ENCODE results near the gene MED14. TPM values are rescaled to one million over a fixed set of nuclear protein-coding genes. Genes with fewer than 3 reads are reported as not detected.

Gene MED14
- total RNA-seq, 3 donors from 2014 or later (not counting 1 experiment from before 2014, with no cell fraction given): 55.3 to 79.1 (median 66.1) TPM

DNA sequence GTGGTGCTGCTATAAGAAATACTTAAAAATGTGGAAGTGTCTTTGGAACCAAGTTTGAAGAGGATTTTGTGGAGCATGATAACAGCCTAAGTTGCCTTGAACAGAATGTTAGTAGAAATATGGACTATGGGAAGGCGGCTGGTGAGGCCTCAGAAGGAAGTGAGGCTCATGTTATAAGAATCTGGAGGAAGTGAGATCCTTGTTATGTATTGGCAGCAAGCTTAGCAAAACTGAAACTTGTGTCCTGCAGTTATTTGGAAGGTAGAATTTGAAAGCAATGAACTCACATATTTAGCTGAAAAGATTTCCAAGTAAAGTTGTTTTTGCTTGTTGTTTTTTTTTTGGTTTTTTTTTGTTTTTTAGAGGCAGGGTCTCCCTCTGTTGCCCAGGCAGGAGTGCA lies 13.6 kb upstream of the MED14 start:
- H3K9me3 Mint-ChIP-seq: no peaks in the 10 kb centered on the region
- H3K4me3 Mint-ChIP-seq: no peak overlapping the region
- H3K27ac Mint-ChIP-seq: no peak overlapping the region
- WGBS (ENCODE audit: insufficient coverage): 42% methylated on average over 1 of the region's 1 CpG
- peaks cover 3 to 69% of the 10 kb centered on the region in 2 donors for H3K27me3 Mint-ChIP-seq (ENCODE audit: low read depth in 2 of 2)
- ATAC-seq (no peak), DNase-seq (no peak)
- no peaks in the 10 kb centered on the region for H3K9me3 ChIP-seq (ENCODE audit: control insufficient read depth, insufficient read depth, low read length)
- H3K27ac ChIP-seq (ENCODE audit: low read length): no peak overlapping the region
- TF ChIP-seq, protein P1, sequence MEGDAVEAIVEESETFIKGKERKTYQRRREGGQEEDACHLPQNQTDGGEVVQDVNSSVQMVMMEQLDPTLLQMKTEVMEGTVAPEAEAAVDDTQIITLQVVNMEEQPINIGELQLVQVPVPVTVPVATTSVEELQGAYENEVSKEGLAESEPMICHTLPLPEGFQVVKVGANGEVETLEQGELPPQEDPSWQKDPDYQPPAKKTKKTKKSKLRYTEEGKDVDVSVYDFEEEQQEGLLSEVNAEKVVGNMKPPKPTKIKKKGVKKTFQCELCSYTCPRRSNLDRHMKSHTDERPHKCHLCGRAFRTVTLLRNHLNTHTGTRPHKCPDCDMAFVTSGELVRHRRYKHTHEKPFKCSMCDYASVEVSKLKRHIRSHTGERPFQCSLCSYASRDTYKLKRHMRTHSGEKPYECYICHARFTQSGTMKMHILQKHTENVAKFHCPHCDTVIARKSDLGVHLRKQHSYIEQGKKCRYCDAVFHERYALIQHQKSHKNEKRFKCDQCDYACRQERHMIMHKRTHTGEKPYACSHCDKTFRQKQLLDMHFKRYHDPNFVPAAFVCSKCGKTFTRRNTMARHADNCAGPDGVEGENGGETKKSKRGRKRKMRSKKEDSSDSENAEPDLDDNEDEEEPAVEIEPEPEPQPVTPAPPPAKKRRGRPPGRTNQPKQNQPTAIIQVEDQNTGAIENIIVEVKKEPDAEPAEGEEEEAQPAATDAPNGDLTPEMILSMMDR (IDR thresholded peaks at IDR 0.05): no peak
- no peaks in the 10 kb centered on the region for H3K4me1 ChIP-seq (ENCODE audit: control insufficient read depth, insufficient read depth, low read length)
- H3K4me3 ChIP-seq (ENCODE audit: low read length): no peak overlapping the region
- intact Hi-C loops (cut with micrococcal nuclease): no loop called here
- no peaks in the 10 kb centered on the region for H3K4me1 Mint-ChIP-seq
- H3K27me3 ChIP-seq (ENCODE audit: control insufficient read depth, insufficient read depth, low read length): no peaks in the 10 kb centered on the region
- no peaks in the 10 kb centered on the region for H3K36me3 ChIP-seq (ENCODE audit: control insufficient read depth, insufficient read depth, low read length)
- peaks cover 5% of the 10 kb centered on the region for H3K36me3 Mint-ChIP-seq

DNA sequence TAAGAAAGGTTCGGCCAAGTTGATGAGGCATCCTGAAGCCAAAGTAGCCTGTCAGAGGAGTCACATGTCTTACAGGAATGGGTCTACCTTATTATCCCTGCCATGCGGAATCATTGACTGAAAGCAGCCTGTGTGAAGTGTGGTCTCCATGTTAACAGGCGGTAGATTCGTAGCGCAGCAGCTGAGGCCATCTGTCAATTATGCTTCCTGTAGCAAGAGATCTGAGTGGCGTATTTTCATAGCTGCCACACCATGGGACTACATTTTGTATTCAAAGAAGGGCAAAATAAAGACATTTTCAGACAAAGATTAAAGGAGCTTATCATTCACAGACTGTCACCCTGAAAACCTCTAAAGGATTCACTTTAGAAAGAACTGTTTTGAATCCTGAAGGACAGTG lies 11.2 kb upstream of the MED14 start:
- DNase-seq (no peak), ATAC-seq (no peak)
- Histone ChIP-seq H3K27me3 (ENCODE audit: control insufficient read depth, insufficient read depth, low read length) (no peaks in the 10 kb centered on the region), H3K9me3 (ENCODE audit: control insufficient read depth, insufficient read depth, low read length) (no peaks in the 10 kb centered on the region), H3K27ac (ENCODE audit: low read length) (no peak overlapping the region), H3K4me3 (ENCODE audit: low read length) (no peak overlapping the region), H3K36me3 (ENCODE audit: control insufficient read depth, insufficient read depth, low read length) (no peaks in the 10 kb centered on the region), H3K4me1 (ENCODE audit: control insufficient read depth, insufficient read depth, low read length) (no peaks in the 10 kb centered on the region)
- Mint-ChIP-seq H3K4me1 (no peaks in the 10 kb centered on the region), H3K4me3 (no peak overlapping the region), H3K36me3 (no peaks in the 10 kb centered on the region), H3K27ac (no peak overlapping the region), H3K27me3 (ENCODE audit: low read depth in 2 of 2) (peaks cover 0 to 50% of the 10 kb centered on the region in 2 donors), H3K9me3 (no peaks in the 10 kb centered on the region)
- intact Hi-C loops (cut with micrococcal nuclease): no loop called here
- TF ChIP-seq, protein P1 (IDR thresholded peaks at IDR 0.05): no peak
- WGBS (ENCODE audit: insufficient coverage): 83% methylated on average over 5 of the region's 6 CpGs

DNA sequence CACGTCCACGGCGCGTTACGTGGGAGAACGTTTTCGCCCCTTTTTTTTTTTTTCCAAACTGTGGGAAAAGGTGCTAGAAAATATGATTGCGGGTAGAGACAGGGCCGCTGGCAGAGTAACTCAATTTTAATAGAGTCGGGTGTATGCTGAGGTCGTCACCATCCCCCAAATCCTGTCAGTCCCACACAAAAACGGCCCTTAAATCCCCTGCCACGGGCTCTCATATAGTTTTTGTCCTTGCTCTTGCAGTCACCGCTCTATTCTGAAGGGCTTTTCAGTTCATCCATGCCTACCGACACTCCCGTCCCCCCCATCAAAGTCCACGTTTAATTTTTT lies 796 bp upstream of the MED14 start:
- H3K27me3 ChIP-seq (ENCODE audit: control insufficient read depth, insufficient read depth, low read length): no peaks in the 10 kb centered on the region
- peak overlapping the region; percentile 96 for H3K27ac ChIP-seq (ENCODE audit: low read length)
- no peaks in the 10 kb centered on the region for H3K9me3 ChIP-seq (ENCODE audit: control insufficient read depth, insufficient read depth, low read length)
- H3K27ac Mint-ChIP-seq: peak overlapping the region; percentile 96 to 98
- WGBS (ENCODE audit: insufficient coverage): 0% methylated on average over 8 of the region's 17 CpGs
- intact Hi-C loops (cut with micrococcal nuclease): loop anchor here (2.0 to 10.0 kb wide), 3 partner anchors 155 to 596 kb away; partner anchors contain the start of genes ATP6AP2, DDX3X and USP9X
- TF ChIP-seq, protein P1 (IDR thresholded peaks at IDR 0.05): peak; percentile 9
- H3K4me3 Mint-ChIP-seq: peak overlapping the region; percentile 98
- H3K27me3 Mint-ChIP-seq (ENCODE audit: low read depth in 2 of 2): peaks cover 0 to 17% of the 10 kb centered on the region in 2 donors
- no peaks in the 10 kb centered on the region for H3K9me3 Mint-ChIP-seq
- H3K36me3 Mint-ChIP-seq: no peaks in the 10 kb centered on the region
- H3K4me3 ChIP-seq (ENCODE audit: low read length): peak overlapping the region; percentile 61
- DNase-seq: no peak
- H3K4me1 Mint-ChIP-seq: peaks cover 30 to 34% of the 10 kb centered on the region in 2 donors
- H3K36me3 ChIP-seq (ENCODE audit: control insufficient read depth, insufficient read depth, low read length): no peaks in the 10 kb centered on the region
- peaks cover 10% of the 10 kb centered on the region for H3K4me1 ChIP-seq (ENCODE audit: control insufficient read depth, insufficient read depth, low read length)
- ATAC-seq: peak in 1 of 3 donors; percentile 18

DNA sequence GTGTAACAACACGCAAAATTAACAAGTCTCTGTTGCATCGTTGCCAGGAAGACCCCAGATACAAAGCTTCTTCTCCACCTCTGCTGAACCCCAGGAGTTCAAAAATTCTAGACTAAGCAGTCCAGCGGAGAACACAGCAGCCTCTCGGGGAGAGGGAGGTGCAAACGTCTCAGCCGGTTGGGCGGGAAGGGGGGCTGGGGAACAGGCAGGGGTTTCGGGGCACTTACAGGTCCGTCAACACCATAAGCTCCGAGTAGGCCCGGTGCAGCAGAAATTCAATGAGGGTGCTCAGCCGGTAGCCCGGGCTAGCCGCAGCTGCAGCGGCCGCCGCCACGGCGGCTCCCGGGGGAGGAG lies 394 bp downstream of the MED14 start:
- Mint-ChIP-seq H3K4me3 (peak overlapping the region; percentile 92), H3K36me3 (no peaks in the 10 kb centered on the region), H3K4me1 (peaks cover 36 to 46% of the 10 kb centered on the region in 2 donors), H3K27ac (peak overlapping the region; percentile 96 to 98), H3K9me3 (no peaks in the 10 kb centered on the region), H3K27me3 (ENCODE audit: low read depth in 2 of 2) (peaks cover 0 to 13% of the 10 kb centered on the region in 2 donors)
- WGBS (ENCODE audit: insufficient coverage): 0% methylated on average over 19 of the region's 20 CpGs
- intact Hi-C loops (cut with micrococcal nuclease): loop anchor here (1.0 to 10.0 kb wide), 3 partner anchors 88 to 597 kb away; partner anchors contain the start of genes CXorf38, DDX3X and USP9X
- H3K27ac ChIP-seq (ENCODE audit: low read length): peak overlapping the region; percentile 96
- H3K27me3 ChIP-seq (ENCODE audit: control insufficient read depth, insufficient read depth, low read length): no peaks in the 10 kb centered on the region
- TF ChIP-seq, protein P1 (IDR thresholded peaks at IDR 0.05): no peak
- DNase-seq (peak in 1 of 2 donors; percentile 59), ATAC-seq (peak in 2 of 3 donors; percentile 9 to 11)
- H3K36me3 ChIP-seq (ENCODE audit: control insufficient read depth, insufficient read depth, low read length): no peaks in the 10 kb centered on the region
- H3K4me1 ChIP-seq (ENCODE audit: control insufficient read depth, insufficient read depth, low read length): peaks cover 20% of the 10 kb centered on the region
- peak overlapping the region; percentile 61 for H3K4me3 ChIP-seq (ENCODE audit: low read length)
- no peaks in the 10 kb centered on the region for H3K9me3 ChIP-seq (ENCODE audit: control insufficient read depth, insufficient read depth, low read length)
